Esophagus squamous epithelium (tissue), 4 donors: ENCODE measurements around the gene STK10.

Source experiments
- POLR2A ChIP-seq, 4 donors: fragments of 450-650 bp; IDR thresholded peaks; one replicate each; pipeline ENCODE4 v1.6.1; 2017; ENCODE audit warnings: antibody characterized with exemption in 4 of 4, mild to moderate bottlenecking in 4 of 4, moderate library complexity in 3 of 4
- TF ChIP-seq, protein P1 (sequence below), 6 experiments: fragments of 450-650 bp in 4 of 6; fragments of 200-600 bp in 2 of 6; sonication (generic) in 2 of 6; IDR thresholded peaks; one replicate each; pipeline ENCODE4 v1.5.1; 2016 to 2019; ENCODE audit warnings: antibody characterized with exemption in 6 of 6, mild to moderate bottlenecking in 4 of 6, moderate library complexity in 4 of 6

DNA sequence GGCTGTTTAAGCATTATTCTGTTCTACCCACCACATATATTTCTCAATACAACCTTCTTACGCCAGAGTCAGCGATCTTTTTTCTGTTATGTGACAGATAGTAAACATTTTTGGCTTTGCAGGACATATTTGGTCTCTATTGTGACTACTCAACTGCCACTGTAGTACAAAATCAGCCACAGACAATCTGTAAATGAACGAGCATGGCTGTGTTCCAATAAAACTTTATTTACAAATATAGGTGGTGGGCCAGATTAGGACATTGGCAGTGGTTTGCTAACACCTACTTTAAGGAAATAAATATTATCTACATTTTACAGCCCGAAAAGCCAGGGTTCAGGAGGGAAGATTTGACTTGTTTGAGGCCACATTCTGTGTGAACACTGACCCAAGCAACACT lies 141.4 kb downstream of the STK10 start:
- TF ChIP-seq, protein P1, sequence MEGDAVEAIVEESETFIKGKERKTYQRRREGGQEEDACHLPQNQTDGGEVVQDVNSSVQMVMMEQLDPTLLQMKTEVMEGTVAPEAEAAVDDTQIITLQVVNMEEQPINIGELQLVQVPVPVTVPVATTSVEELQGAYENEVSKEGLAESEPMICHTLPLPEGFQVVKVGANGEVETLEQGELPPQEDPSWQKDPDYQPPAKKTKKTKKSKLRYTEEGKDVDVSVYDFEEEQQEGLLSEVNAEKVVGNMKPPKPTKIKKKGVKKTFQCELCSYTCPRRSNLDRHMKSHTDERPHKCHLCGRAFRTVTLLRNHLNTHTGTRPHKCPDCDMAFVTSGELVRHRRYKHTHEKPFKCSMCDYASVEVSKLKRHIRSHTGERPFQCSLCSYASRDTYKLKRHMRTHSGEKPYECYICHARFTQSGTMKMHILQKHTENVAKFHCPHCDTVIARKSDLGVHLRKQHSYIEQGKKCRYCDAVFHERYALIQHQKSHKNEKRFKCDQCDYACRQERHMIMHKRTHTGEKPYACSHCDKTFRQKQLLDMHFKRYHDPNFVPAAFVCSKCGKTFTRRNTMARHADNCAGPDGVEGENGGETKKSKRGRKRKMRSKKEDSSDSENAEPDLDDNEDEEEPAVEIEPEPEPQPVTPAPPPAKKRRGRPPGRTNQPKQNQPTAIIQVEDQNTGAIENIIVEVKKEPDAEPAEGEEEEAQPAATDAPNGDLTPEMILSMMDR (IDR thresholded peaks at IDR 0.05): no peak
- no peak for TF ChIP-seq POLR2A (IDR thresholded peaks at IDR 0.05)
